H1 (cell line): ENCODE data around the gene RELL1. TPM values are rescaled to one million over a fixed set of nuclear protein-coding genes. Genes with fewer than 3 reads are reported as not detected.

Source experiments
- CTCF ChIA-PET: fragments of 300-600 bp; sonication (Branson Sonifier 250); formaldehyde crosslinking; loops from one replicate; lab custom pipeline; 2021; ENCODE audit not compliant: partially characterized antibody; lab: Charles Lee
- POLR2A ChIA-PET: fragments of 300-600 bp; sonication (Branson Sonifier 250); formaldehyde crosslinking; loops from one replicate; lab custom pipeline; 2021; ENCODE audit warnings: inconsistent platforms; ENCODE audit not compliant: partially characterized antibody; lab: Charles Lee
- DNase-seq, 2 experiments: peaks; one replicate each; pipeline versions ENCODE4 v3.0.0 to v3.0.0-alpha.2; 2010 to 2022; ENCODE audit warnings: low spot score in 2 of 2, low read depth in 1 of 2, mixed read lengths in 1 of 2
- FAIRE-seq: peaks from 2 replicates; lab custom pipeline; 2011; peaks lifted over from hg19 to GRCh38; lab: Jason Lieb, UNC
- H2AFZ ChIP-seq: 2 replicates; pipeline ENCODE4 v1.8.1; 2012; ENCODE audit warnings: low read length, inconsistent platforms
- H2AK5ac ChIP-seq: 2 replicates; pipeline ENCODE4 v1.6.1; 2013; ENCODE audit warnings: low read depth, low read length
- H2BK120ac ChIP-seq: replicated peaks from 2 replicates; pipeline ENCODE3; 2013; ENCODE audit warnings: low read depth, low read length, inconsistent platforms
- H2BK12ac ChIP-seq: 2 replicates; pipeline ENCODE4 v1.6.1; 2013; ENCODE audit warnings: low read depth, low read length
- H2BK15ac ChIP-seq: 2 replicates; pipeline ENCODE4 v1.6.1; 2013; ENCODE audit warnings: low read length
- H2BK20ac ChIP-seq: 2 replicates; pipeline ENCODE4 v1.6.1; 2013; ENCODE audit warnings: low read length
- H2BK5ac ChIP-seq: 2 replicates; pipeline ENCODE4 v1.6.1; 2013; ENCODE audit warnings: low read depth, low read length
- H3K14ac ChIP-seq: 2 replicates; pipeline ENCODE4 v1.6.1; 2013; ENCODE audit warnings: inconsistent platforms; ENCODE audit not compliant: insufficient read length
- H3K18ac ChIP-seq: 2 replicates; pipeline ENCODE4 v1.6.1; 2013; ENCODE audit warnings: low read length; ENCODE audit errors: extremely low read depth
- H3K23ac ChIP-seq: 2 replicates; pipeline ENCODE4 v1.6.1; 2013; ENCODE audit warnings: inconsistent platforms; ENCODE audit not compliant: insufficient read length
- H3K23me2 ChIP-seq: 2 replicates; pipeline ENCODE4 v1.6.1; 2013; ENCODE audit warnings: low read depth, low read length
- H3K27ac ChIP-seq: 2 replicates; pipeline ENCODE4 v1.6.1; 2011; ENCODE audit warnings: low read depth, low read length, inconsistent platforms
- H3K27me3 ChIP-seq, 4 experiments: replicated peaks in 1 of 4; 1 replicate in 1 of 4; 2 replicates in 3 of 4; pipeline versions ENCODE4 v1.6.1 to v1.8.1; 2011 to 2013; ENCODE audit warnings: low read length in 3 of 4, mild to moderate bottlenecking in 3 of 4, inconsistent platforms in 2 of 4, mixed read lengths in 2 of 4, moderate library complexity in 1 of 4; ENCODE audit not compliant: control insufficient read depth in 3 of 4, insufficient read depth in 3 of 4; ENCODE audit errors: extremely low read depth in 1 of 4
- H3K36me3 ChIP-seq, 4 experiments: 2 replicates each; pipeline versions ENCODE4 v1.6.1 to v1.8.1; 2011 to 2013; ENCODE audit warnings: mild to moderate bottlenecking in 4 of 4, low read length in 3 of 4, moderate library complexity in 2 of 4, control low read depth in 1 of 4, inconsistent platforms in 1 of 4; ENCODE audit not compliant: insufficient read depth in 4 of 4, control insufficient read depth in 2 of 4
- H3K4ac ChIP-seq: replicated peaks from 2 replicates; pipeline ENCODE3; 2013; ENCODE audit warnings: low read length, low read depth, mixed read lengths, inconsistent platforms; ENCODE audit not compliant: insufficient read length
- H3K4me1 ChIP-seq, 4 experiments: replicated peaks in 1 of 4; 1 replicate in 1 of 4; 2 replicates in 3 of 4; pipeline versions ENCODE4 v1.6.1 to v1.8.1; 2011 to 2013; ENCODE audit warnings: low read length in 3 of 4, inconsistent platforms in 2 of 4, mixed read lengths in 1 of 4; ENCODE audit not compliant: insufficient read depth in 4 of 4, control insufficient read depth in 3 of 4
- H3K4me2 ChIP-seq, 2 experiments: 2 replicates each; pipeline versions ENCODE4 v1.6.1 to v1.8.1; 2011 to 2013; ENCODE audit warnings: low read depth in 2 of 2, low read length in 2 of 2, control low read depth in 1 of 2, inconsistent platforms in 1 of 2, mild to moderate bottlenecking in 1 of 2; ENCODE audit not compliant: insufficient read depth in 1 of 2
- H3K4me3 ChIP-seq, 4 experiments: fragments of 200-600, 300-600 bp in 1 of 4; sonication (generic), shearing (Covaris generic), sonication (Bioruptor Twin) in 1 of 4; 2 replicates each; pipeline versions ENCODE4 v1.5.1 to v1.8.1; 2011 to 2016; ENCODE audit warnings: low read length in 4 of 4, low read depth in 3 of 4, control low read depth in 2 of 4, inconsistent platforms in 2 of 4, mild to moderate bottlenecking in 2 of 4, mixed read lengths in 1 of 4, moderate library complexity in 1 of 4; ENCODE audit not compliant: insufficient read depth in 2 of 4; ENCODE audit errors: extremely low read depth in 1 of 4
- H3K56ac ChIP-seq: replicated peaks from 2 replicates; pipeline ENCODE3; 2013; ENCODE audit warnings: low read depth, mild to moderate bottlenecking, mixed read lengths, low read length, inconsistent platforms; ENCODE audit not compliant: insufficient read length
- H3K79me1 ChIP-seq: 2 replicates; pipeline ENCODE4 v1.6.1; 2013; ENCODE audit warnings: low read depth, low read length, control low read depth
- H3K79me2 ChIP-seq, 2 experiments: 2 replicates each; pipeline versions ENCODE4 v1.6.1 to v1.8.1; 2012 to 2013; ENCODE audit warnings: low read length in 2 of 2, mild to moderate bottlenecking in 2 of 2, inconsistent platforms in 1 of 2; ENCODE audit not compliant: insufficient read depth in 2 of 2, control insufficient read depth in 1 of 2
- H3K9ac ChIP-seq, 4 experiments: replicated peaks in 1 of 4; 1 replicate in 1 of 4; 2 replicates in 3 of 4; pipeline versions ENCODE4 v1.6.1 to v1.8.1; 2011 to 2013; ENCODE audit warnings: low read depth in 3 of 4, low read length in 3 of 4, control low read depth in 2 of 4, mild to moderate bottlenecking in 2 of 4, moderate library complexity in 2 of 4, inconsistent platforms in 1 of 4; ENCODE audit errors: extremely low read depth in 1 of 4
- H3K9me3 ChIP-seq, 2 experiments: 2 replicates each; pipeline versions ENCODE4 v1.6.1 to v1.8.1; 2012 to 2013; ENCODE audit warnings: mild to moderate bottlenecking in 2 of 2, moderate library complexity in 2 of 2, control low read depth in 1 of 2, inconsistent platforms in 1 of 2, low read depth in 1 of 2, low read length in 1 of 2, mixed read lengths in 1 of 2; ENCODE audit not compliant: insufficient read depth in 2 of 2
- H4K20me1 ChIP-seq, 2 experiments: replicated peaks in 1 of 2; 2 replicates each; pipeline versions ENCODE3 to v1.8.1; 2011 to 2013; ENCODE audit warnings: inconsistent platforms in 2 of 2, low read length in 2 of 2, mild to moderate bottlenecking in 1 of 2; ENCODE audit not compliant: insufficient read depth in 2 of 2, control insufficient read depth in 1 of 2
- H4K5ac ChIP-seq: 2 replicates; pipeline ENCODE4 v1.6.1; 2013; ENCODE audit warnings: low read length, low read depth, mixed read lengths, inconsistent platforms; ENCODE audit not compliant: insufficient read length
- H4K8ac ChIP-seq: 2 replicates; pipeline ENCODE4 v1.8.0; 2013; ENCODE audit warnings: mild to moderate bottlenecking, moderate library complexity, low read length, inconsistent platforms; ENCODE audit not compliant: insufficient read depth; ENCODE audit errors: extremely low read depth
- H4K91ac ChIP-seq: replicated peaks from 2 replicates; pipeline ENCODE3; 2013; ENCODE audit warnings: low read length, mixed read lengths, inconsistent platforms; ENCODE audit not compliant: insufficient read length
- CHD2 ChIP-seq: IDR thresholded peaks from 2 replicates; pipeline ENCODE4 v1.6.1; 2012; ENCODE audit warnings: low read length, improper control_type of control experiment
- TEAD4 ChIP-seq: IDR thresholded peaks from 2 replicates; pipeline ENCODE4 v1.6.1; 2012; ENCODE audit warnings: low read depth, low read length, inconsistent platforms, mixed read lengths
- polyA plus RNA-seq, 7 experiments: library from polyadenylated mRNA; depleted of rRNA in 3 of 7; stranded (reverse) in 5 of 7; unstranded in 2 of 7; fragments of >200 nt in 5 of 7; fragments of 200-250 nt in 2 of 7; gene quantifications; 1 replicate in 5 of 7; 2 replicates in 1 of 7; 4 replicates in 1 of 7; pipeline versions ENCODE4 v1.2.1 to v1.2.3, GENCODE V29; 2011 to 2013; ENCODE audit warnings: missing spikeins in 2 of 7, mixed read lengths in 2 of 7
- total RNA-seq: library from RNA; stranded (reverse); fragmentation: NEBNext Ultra II Directional; extraction: Animal tissue kit (Norgen Biotek cat#: 25700); gene quantifications from 2 replicates; pipeline ENCODE4 v1.2.1, GENCODE V29; 2021

Gene RELL1
- total and polyA plus RNA-seq, 2 of the 8 experiments (the other 6 are each of a cell fraction or from before 2014, with no cell fraction given), result 2.1 to 14.1 TPM

DNA sequence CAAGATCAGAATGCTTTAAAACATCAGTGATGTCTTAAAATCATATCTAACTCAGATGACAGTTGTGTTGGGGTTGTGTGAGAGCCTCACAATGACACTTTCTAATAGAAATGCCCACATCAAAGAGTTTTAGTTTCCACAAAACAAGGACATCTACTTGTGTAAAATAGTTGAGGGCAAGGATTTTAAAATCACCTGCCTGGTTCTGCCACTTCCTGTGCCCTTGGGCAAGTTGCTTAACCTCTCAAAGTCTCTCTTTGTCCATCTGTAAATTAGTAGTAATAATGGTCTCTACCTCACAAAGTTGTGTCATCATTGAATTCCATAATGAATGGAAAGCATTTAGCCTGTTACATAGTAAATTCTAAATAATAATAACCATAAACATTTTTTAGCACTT lies 41.9 kb upstream of the RELL1 start:
- DNase-seq, result no peak
- Histone ChIP-seq H3K27ac (no peak overlapping the region), H3K79me2 (no peaks in the 10 kb centered on the region), H4K5ac (no peak overlapping the region), H2AK5ac (no peak overlapping the region), H3K23ac (no peak overlapping the region), H2BK15ac (no peak overlapping the region), H2BK20ac (no peak overlapping the region), H3K79me1 (no peaks in the 10 kb centered on the region), H3K4me2 (no peak overlapping the region), H2BK12ac (no peak overlapping the region), H4K91ac (no peak overlapping the region), H3K4me1 (peaks cover 3 to 9% (median 5%) of the 10 kb centered on the region in 4 experiments; a peak in 4 of 7 replicates), H3K18ac (no peak overlapping the region), H2AFZ (no peak overlapping the region), H3K23me2 (no peaks in the 10 kb centered on the region; the same call in 1 of the 2 replicates), H4K8ac (no peak overlapping the region), H3K4ac (no peak overlapping the region), H3K56ac (no peak overlapping the region), H3K4me3 (no peak overlapping the region), H2BK5ac (no peak overlapping the region), H3K9me3 (no peaks in the 10 kb centered on the region), H4K20me1 (no peaks in the 10 kb centered on the region), H2BK120ac (no peak overlapping the region), H3K27me3 (no peaks in the 10 kb centered on the region), H3K36me3 (no peaks in the 10 kb centered on the region), H3K9ac (no peak overlapping the region), H3K14ac (no peak overlapping the region)
- POLR2A ChIA-PET, result no interaction called here
- FAIRE-seq, result no peak
- CTCF ChIA-PET, result interaction anchor here (0.8 to 1.4 kb wide), 2 partner anchors 14 to 124 kb away, joined by 3 to 4 read pairs; no protein-coding TSS in a partner anchor
- no peak for TF ChIP-seq TEAD4
- no peak for TF ChIP-seq CHD2
